GM23338 (cell line): ENCODE results near the gene OR5AK2. TPM values are rescaled to one million over a fixed set of nuclear protein-coding genes. Genes with fewer than 3 reads are reported as not detected.

ENCODE experiments used
- ATAC-seq: fragments of 200-7000 bp; cut with Tn5 transposase; 3 replicates; pipeline ENCODE4 v1.9.1; 2020
- DNase-seq: peaks from one replicate; pipeline ENCODE4 v3.0.0-alpha.2; 2015; ENCODE audit warnings: low spot score
- H2AFZ ChIP-seq: fragments of 200-600 bp; sonication (generic); 2 replicates; pipeline ENCODE4 v1.8.0; 2016; ENCODE audit warnings: antibody characterized with exemption, mild to moderate bottlenecking, moderate library complexity
- H3F3A ChIP-seq: fragments of 200-600 bp; sonication (generic); replicated peaks from 2 replicates; pipeline ENCODE4 v1.8.0; 2017; ENCODE audit warnings: antibody characterized with exemption, mixed run types, low read depth
- H3K27ac ChIP-seq: fragments of 200-600 bp; sonication (generic); 2 replicates; pipeline ENCODE4 v1.6.1; 2016; ENCODE audit warnings: low read depth
- H3K27me3 ChIP-seq: fragments of 200-600 bp; sonication (generic); 2 replicates; pipeline ENCODE4 v1.8.0; 2016; ENCODE audit warnings: mild to moderate bottlenecking, mixed run types, moderate library complexity; ENCODE audit not compliant: insufficient read depth
- H3K36me3 ChIP-seq: fragments of 200-600 bp; sonication (generic); 2 replicates; pipeline ENCODE4 v1.8.0; 2016; ENCODE audit warnings: mild to moderate bottlenecking; ENCODE audit not compliant: insufficient read depth
- H3K4me1 ChIP-seq: fragments of 200-600 bp; sonication (generic); 2 replicates; pipeline ENCODE4 v1.8.0; 2016; ENCODE audit warnings: mild to moderate bottlenecking, moderate library complexity; ENCODE audit not compliant: insufficient read depth
- H3K4me2 ChIP-seq: fragments of 200-600 bp; sonication (generic); 2 replicates; pipeline ENCODE4 v1.7.1; 2017; ENCODE audit warnings: mixed run types
- H3K4me3 ChIP-seq: fragments of 200-600 bp; sonication (generic); 2 replicates; pipeline ENCODE4 v1.6.1; 2016; ENCODE audit warnings: mixed run types
- H3K79me2 ChIP-seq: fragments of 200-600 bp; sonication (generic); replicated peaks from 2 replicates; pipeline ENCODE4 v1.8.0; 2017; ENCODE audit warnings: mild to moderate bottlenecking; ENCODE audit not compliant: insufficient read depth
- H3K9me2 ChIP-seq: fragments of 200-600 bp; sonication (generic); 2 replicates; pipeline ENCODE4 v1.8.0; 2017; ENCODE audit not compliant: insufficient read depth
- H4K20me1 ChIP-seq: fragments of 200-600 bp; sonication (generic); replicated peaks from 2 replicates; pipeline ENCODE4 v1.8.0; 2017; ENCODE audit warnings: mild to moderate bottlenecking; ENCODE audit not compliant: insufficient read depth
- H3K27ac Mint-ChIP-seq: 2 replicates; pipeline ENCODE4 v1.8.0; 2020; ENCODE audit warnings: inconsistent platforms, mild to moderate bottlenecking, moderate library complexity, mixed read lengths
- H3K27me3 Mint-ChIP-seq: 3 replicates; pipeline ENCODE4 v1.8.0; 2022; ENCODE audit warnings: low read depth, mild to moderate bottlenecking, moderate library complexity, mixed read lengths, inconsistent platforms; ENCODE audit not compliant: insufficient read depth, poor library complexity
- H3K36me3 Mint-ChIP-seq: 3 replicates; pipeline ENCODE4 v1.8.0; 2021; ENCODE audit warnings: low read depth, mild to moderate bottlenecking, inconsistent platforms, moderate library complexity, mixed read lengths
- H3K4me1 Mint-ChIP-seq: 3 replicates; pipeline ENCODE4 v1.8.0; 2020; ENCODE audit warnings: mild to moderate bottlenecking, inconsistent platforms, mixed read lengths
- H3K4me3 Mint-ChIP-seq: 3 replicates; pipeline ENCODE4 v1.8.0; 2021; ENCODE audit warnings: moderate library complexity, mild to moderate bottlenecking, inconsistent platforms, mixed read lengths
- H3K9me3 Mint-ChIP-seq: 3 replicates; pipeline ENCODE4 v1.8.0; 2020; ENCODE audit warnings: moderate library complexity, mild to moderate bottlenecking, inconsistent platforms, mixed read lengths
- CREB1 ChIP-seq: fragments of 250-450 bp; sonication (Bioruptor Pico); IDR thresholded peaks from 2 replicates; pipeline ENCODE4 v1.5.0; 2020; ENCODE audit warnings: low read depth, mild to moderate bottlenecking, moderate library complexity
- ETS1 ChIP-seq: IDR thresholded peaks from 2 replicates; pipeline ENCODE4 v1.6.1; 2016; ENCODE audit warnings: antibody characterized with exemption
- JUNB ChIP-seq: IDR thresholded peaks from one replicate; pipeline ENCODE4 v1.6.1; 2016; ENCODE audit warnings: antibody characterized with exemption; ENCODE audit not compliant: unreplicated experiment
- NANOG ChIP-seq: IDR thresholded peaks from 2 replicates; pipeline ENCODE4 v1.6.1; 2016; ENCODE audit warnings: antibody characterized with exemption, borderline replicate concordance
- POLR2AphosphoS5 ChIP-seq: IDR thresholded peaks from 2 replicates; pipeline ENCODE4 v1.6.1; 2016; ENCODE audit warnings: antibody characterized with exemption, low read depth
- ZNF462 ChIP-seq: fragments of 250-450 bp; sonication (Bioruptor Pico); IDR thresholded peaks from 2 replicates; pipeline ENCODE4 v1.5.0; 2020; ENCODE audit warnings: mild to moderate bottlenecking, moderate library complexity
- polyA plus RNA-seq: library from polyadenylated mRNA; unstranded; fragments of >200 nt; fragmentation: Nextera tagmentation; extraction: Ambion mirVana; gene quantifications from 2 replicates; pipeline ENCODE4 v1.2.1, GENCODE V29; 2016
- total RNA-seq: library from RNA; depleted of rRNA; stranded (reverse); fragments of >200 nt; shearing (Covaris generic); gene quantifications from 2 replicates; pipeline ENCODE4 v1.2.3, GENCODE V29; 2014

Gene OR5AK2
- total and polyA plus RNA-seq, 2 experiments from 2014 or later, result not detected

GRCh38 chr11:56994532-56994931 lies 5.8 kb downstream of the OR5AK2 start:
- no peak overlapping the region for H3K27ac ChIP-seq
- no peaks in the 10 kb centered on the region for H3F3A ChIP-seq
- H3K4me2 ChIP-seq, result no peak overlapping the region
- ATAC-seq (no peak), DNase-seq (no peak)
- no peak overlapping the region for H3K4me3 ChIP-seq
- Mint-ChIP-seq H3K27ac (no peak overlapping the region), H3K9me3 (peaks cover 64% of the 10 kb centered on the region), H3K36me3 (peaks cover 32% of the 10 kb centered on the region), H3K27me3 (peaks cover 6% of the 10 kb centered on the region), H3K4me1 (no peaks in the 10 kb centered on the region), H3K4me3 (no peak overlapping the region)
- no peak overlapping the region for H2AFZ ChIP-seq
- no peak for TF ChIP-seq NANOG
- no peak for TF ChIP-seq JUNB
- no peak for TF ChIP-seq ETS1
- no peak for TF ChIP-seq ZNF462
- TF ChIP-seq CREB1 (CRISPR knock-in tag), result no peak
- TF ChIP-seq POLR2AphosphoS5, result no peak
- no peaks in the 10 kb centered on the region for H3K36me3 ChIP-seq
- no peaks in the 10 kb centered on the region for H3K4me1 ChIP-seq
- H3K27me3 ChIP-seq, result no peaks in the 10 kb centered on the region
- H4K20me1 ChIP-seq, result no peaks in the 10 kb centered on the region
- H3K79me2 ChIP-seq, result no peaks in the 10 kb centered on the region
- no peaks in the 10 kb centered on the region for H3K9me2 ChIP-seq
